ACHN (cell line): ENCODE results near the gene ID3.
"Not testable (repeated sequence)": the region's sequence is repeated elsewhere in the genome, so short reads cannot be mapped to it uniquely, and the experiment has no call there.

Experiments
- DNase-seq: peaks from one replicate; pipeline ENCODE4 v3.0.0-alpha.2; 2015
- in situ Hi-C: cut with HindIII; loops from 2 replicates; pipeline ENCODE4 v1.10.0; 2017; ENCODE audit warnings: low sequenced_read_pairs, low pct_ligation_motif_present, low pct_unique_long_range_greater_than_20kb

Gene ID3

GRCh38 chr1:23555986-23556634 is 3.2 kb downstream of the ID3 start:
- no peak for DNase-seq
- in situ Hi-C loops: no loop called here

GRCh38 chr1:23555270-23555985 is 3.9 kb downstream of the ID3 start:
- DNase-seq: no peak
- in situ Hi-C loops: no loop called here

- in situ Hi-C loops: no loop called here
Measured at GRCh38 chr1:23554481-23555269, 4.6 kb downstream of the ID3 start.

GRCh38 chr1:23554127-23554480 is 5.2 kb downstream of the ID3 start:
- no peak for DNase-seq
- in situ Hi-C loops: no loop called here

More at GRCh38 chr1:23554481-23555269, 4.6 kb downstream of the ID3 start:
- peak; percentile 83 for DNase-seq

- DNase-seq: no peak
- in situ Hi-C loops: no loop called here
Measured at GRCh38 chr1:23553231-23554126, 5.8 kb downstream of the ID3 start.

GRCh38 chr1:23551849-23552248 is 7.5 kb downstream of the ID3 start:
- DNase-seq: no peak
- in situ Hi-C loops: no loop called here

- in situ Hi-C loops: no loop called here
- no peak for DNase-seq
Measured at GRCh38 chr1:23548704-23549143, 10.6 kb downstream of the ID3 start.

GRCh38 chr1:23546897-23547584 is 12.3 kb downstream of the ID3 start:
- in situ Hi-C loops: no loop called here
- no peak for DNase-seq

- DNase-seq: no peak
- in situ Hi-C loops: no loop called here
Measured at GRCh38 chr1:23545851-23546250, 13.4 kb downstream of the ID3 start.

GRCh38 chr1:23544444-23545389 is 14.6 kb downstream of the ID3 start:
- in situ Hi-C loops: no loop called here
- DNase-seq: peak; percentile 72

GRCh38 chr1:23543707-23544443 is 15.4 kb downstream of the ID3 start:
- in situ Hi-C loops: no loop called here

GRCh38 chr1:23542940-23543339 is 16.4 kb downstream of the ID3 start:
- DNase-seq, in situ Hi-C loops: not testable (repeated sequence)

More at GRCh38 chr1:23543707-23544443, 15.4 kb downstream of the ID3 start:
- DNase-seq: no peak

GRCh38 chr1:23539698-23540266 is 19.5 kb downstream of the ID3 start:
- peak; percentile 85 for DNase-seq
- in situ Hi-C loops: no loop called here

- no peak for DNase-seq
- in situ Hi-C loops: no loop called here
Measured at GRCh38 chr1:23537296-23537973, 21.9 kb downstream of the ID3 start.

GRCh38 chr1:23533246-23534023 is 25.9 kb downstream of the ID3 start:
- in situ Hi-C loops: no loop called here
- no peak for DNase-seq
